GM19238 (cell line): ENCODE results near the gene BCAM.
"Not testable (repeated sequence)": the region's sequence is repeated elsewhere in the genome, so short reads cannot be mapped to it uniquely, and the experiment has no call there.

ENCODE experiments used
- DNase-seq: peaks from one replicate; pipeline ENCODE4 v3.0.0; 2011; ENCODE audit warnings: low spot score; ENCODE audit not compliant: insufficient read length

BCAM gene

GRCh38 chr19:44848812-44849447, 40.0 kb downstream of the BCAM start:
- no peak for DNase-seq

GRCh38 chr19:44850641-44851109, 41.8 kb downstream of the BCAM start:
- no peak for DNase-seq

DNA sequence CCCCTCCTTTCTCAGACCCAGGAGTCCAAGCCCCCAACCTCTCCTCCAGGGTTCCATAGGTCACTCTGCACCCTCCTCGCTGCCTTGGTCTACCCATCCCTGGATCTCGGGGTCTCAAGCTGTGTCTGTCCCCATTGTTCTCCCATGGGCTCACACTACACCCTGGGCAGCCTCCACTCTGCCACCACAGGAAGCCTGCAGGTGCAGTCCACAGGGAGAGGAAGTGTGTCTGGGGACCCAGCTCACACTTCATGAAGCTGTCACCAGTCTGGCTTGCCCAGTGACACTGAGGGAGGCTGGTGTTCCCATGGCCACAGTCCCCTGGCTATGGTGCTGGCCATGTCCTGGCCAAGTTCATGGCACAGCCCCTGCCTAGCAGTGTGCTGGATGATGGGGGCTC, 42.5 kb downstream of the BCAM start:
- DNase-seq = no peak

DNA sequence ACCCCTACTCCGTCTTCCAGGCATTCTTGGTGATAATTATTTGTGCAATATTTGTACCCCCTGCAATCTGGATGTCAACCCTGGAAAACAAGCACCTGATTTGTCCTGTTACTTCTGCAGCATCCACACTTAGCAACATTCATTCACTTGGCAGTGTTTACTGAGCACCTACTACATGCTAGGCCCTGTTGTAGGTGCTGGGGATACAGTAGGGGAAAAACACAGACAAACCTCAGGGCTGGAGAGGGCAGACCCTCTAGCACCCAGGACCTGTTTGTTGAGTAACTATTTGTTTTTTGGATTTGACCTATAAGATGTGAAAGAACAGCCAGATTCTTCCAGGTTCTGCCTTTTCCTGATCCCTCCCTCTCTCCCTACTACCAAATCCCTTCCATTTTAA, 46.7 kb downstream of the BCAM start:
- no peak for DNase-seq

DNA sequence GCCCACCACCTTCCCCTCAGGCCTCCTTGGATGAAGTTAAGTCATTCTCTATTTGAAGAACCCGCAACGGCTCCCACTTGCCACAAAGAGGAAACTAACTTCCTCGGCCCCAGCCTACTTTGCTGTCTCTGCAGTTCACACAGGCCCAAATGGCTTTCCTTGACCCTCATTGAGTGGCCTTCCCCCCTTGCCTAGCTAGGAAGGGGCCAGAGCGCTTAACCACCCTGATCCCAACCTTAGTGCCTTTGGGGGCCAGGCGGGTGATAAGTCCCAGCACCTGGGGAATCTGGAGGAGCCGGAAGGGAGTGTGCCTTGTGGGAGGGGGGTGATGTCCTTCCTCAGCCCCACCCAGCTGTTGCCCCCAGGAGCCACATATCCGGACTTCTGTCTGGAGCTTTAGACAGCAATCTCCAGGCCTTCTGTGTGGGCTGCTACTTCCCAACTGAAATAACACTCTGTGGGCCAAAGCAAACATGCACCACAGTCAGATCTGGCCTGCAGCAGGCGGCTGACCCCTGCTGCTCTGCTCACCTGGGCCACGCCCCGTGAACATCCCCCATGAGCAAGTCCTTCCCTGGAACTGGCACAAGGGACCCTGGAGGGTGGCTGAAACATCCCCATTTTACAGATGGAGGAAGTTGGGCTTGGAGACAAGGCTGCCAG, 47.6 kb downstream of the BCAM start:
- DNase-seq = no peak

GRCh38 chr19:44857837-44858236, 48.9 kb downstream of the BCAM start:
- DNase-seq = no peak

DNA sequence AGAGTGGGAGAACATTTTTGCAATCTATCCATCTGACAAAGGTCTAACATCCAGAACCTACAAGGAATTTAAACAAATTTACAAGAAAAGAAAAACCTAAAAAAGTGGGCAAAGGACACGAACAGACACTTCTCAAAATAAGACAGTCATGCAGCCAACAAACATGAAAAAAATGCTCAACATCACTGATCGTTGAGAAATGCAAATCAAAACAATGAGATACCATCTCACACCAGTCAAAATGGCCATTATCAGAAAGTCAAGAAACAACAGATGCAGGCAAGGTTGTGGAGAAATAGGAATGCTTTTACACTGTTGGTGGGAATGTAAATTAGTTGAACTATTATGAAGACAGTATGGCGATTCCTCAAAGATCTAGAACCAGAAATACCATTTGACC, 52.7 kb downstream of the BCAM start:
- not testable (repeated sequence) for DNase-seq

DNA sequence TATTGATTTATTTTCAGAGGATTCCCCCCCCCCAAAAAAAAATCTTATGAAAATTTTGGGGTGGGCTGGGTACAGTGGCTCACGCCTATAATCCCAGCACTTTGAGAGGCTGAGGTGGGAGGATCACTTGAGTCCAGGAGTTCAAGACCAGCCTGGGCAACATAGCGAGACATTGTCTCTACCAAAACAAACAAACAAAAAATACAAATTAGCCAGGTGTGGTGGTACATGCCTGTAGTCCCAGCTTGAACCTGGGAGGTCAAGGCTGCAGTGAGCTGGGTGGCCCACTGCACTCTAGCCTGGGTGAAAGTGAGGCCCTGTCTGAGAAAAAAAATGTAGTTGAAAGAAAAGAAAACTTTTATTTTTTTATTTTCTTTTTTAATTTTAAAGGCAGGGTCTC, 55.1 kb downstream of the BCAM start:
- no peak for DNase-seq

- no peak for DNase-seq
Observed at GRCh38 chr19:44865196-44865767, 56.4 kb downstream of the BCAM start.

DNA sequence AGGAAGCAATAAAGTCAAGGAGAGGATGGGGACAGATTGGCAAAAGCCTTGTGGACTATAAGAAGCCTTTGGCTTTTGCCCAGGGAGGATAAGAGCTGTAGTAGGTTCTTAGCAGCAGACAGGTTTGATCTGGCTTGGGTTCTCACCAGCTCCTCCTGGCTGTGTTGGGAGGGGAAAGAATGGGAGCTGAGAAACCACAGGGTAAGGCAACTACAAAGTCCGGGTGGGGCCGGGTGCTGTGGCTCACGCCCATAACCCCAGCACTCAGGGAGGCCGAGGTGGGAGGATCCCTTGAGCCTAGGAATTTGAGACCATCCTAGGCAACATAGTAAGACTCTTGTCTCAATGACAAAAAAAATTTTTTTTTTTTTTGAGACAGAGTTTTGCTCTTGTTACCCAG, 57.8 kb downstream of the BCAM start:
- no peak for DNase-seq

- DNase-seq = no peak
Observed at GRCh38 chr19:44867578-44867977, 58.7 kb downstream of the BCAM start.

GRCh38 chr19:44869733-44870470, 61.0 kb downstream of the BCAM start:
- DNase-seq = no peak
